Measurements from ENCODE around the gene PPP5C.

Gene PPP5C

DNA sequence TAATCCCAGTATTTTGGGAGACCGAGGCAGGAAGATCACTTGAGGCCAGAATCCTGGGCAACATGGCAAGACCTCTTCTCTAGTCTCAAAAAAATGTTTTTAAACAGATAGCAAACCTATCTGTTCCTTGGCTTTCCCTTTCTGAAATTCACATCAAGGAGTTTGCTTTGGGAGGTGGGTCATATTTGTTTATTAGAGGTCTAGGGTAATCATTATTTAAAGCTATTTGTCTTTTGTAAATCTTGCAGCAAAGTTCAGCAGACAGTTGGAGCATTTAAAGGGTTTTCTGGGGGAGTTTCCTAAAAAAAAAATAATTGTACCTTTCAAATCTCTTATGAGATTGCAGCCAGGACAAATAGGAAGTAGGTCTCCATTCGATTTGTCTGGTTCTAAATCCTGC, 17.5 kb downstream of the PPP5C start:
- H3K9ac ChIP-seq (ENCODE audit: low read length): no peak overlapping the region
- H3K36me3 ChIP-seq (ENCODE audit: low read length): peaks cover 11% of the 10 kb centered on the region; the same call in 1 of the 2 replicates

DNA sequence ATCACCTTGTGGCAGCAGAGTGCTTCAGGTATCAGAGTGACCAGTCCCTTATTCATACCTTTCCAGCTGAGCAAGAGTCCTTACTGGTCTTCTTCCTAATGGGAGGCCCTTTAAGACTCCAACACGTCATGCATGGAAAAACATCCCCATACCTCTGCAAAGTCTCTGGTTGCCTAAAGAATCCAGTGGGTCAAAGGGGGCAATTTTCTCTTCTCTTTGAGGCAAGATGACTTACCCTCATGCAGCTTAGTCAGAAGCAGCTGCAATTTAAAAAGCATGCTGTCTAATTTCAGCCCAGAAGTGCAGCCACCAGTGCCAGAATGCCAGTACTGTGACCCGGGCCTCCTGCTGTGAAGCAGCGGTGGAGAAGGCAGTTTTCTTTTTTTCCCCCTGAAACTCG, 18.7 kb downstream of the PPP5C start:
- peaks cover 9% of the 10 kb centered on the region; the same call in 1 of the 2 replicates for H3F3A ChIP-seq (ENCODE audit: insufficient read depth)
- H3K27me3 ChIP-seq (ENCODE audit: low read length): no peaks in the 10 kb centered on the region
- H3K9me3 ChIP-seq (ENCODE audit: insufficient read depth, low read length): no peaks in the 10 kb centered on the region
- H3K4me3 ChIP-seq (ENCODE audit: insufficient read depth, low read length, poor library complexity, severe bottlenecking): no peak overlapping the region
- no peaks in the 10 kb centered on the region for H4K20me1 ChIP-seq (ENCODE audit: low read depth, low read length)
- H3K9me2 ChIP-seq (replicated peaks; ENCODE audit: insufficient read depth, low read length): no peaks in the 10 kb centered on the region
- peaks cover 65% of the 10 kb centered on the region for H3K79me2 ChIP-seq (ENCODE audit: insufficient read depth, low read length)
- no peak overlapping the region for H2AFZ ChIP-seq (ENCODE audit: low read depth, low read length, severe bottlenecking)
- peaks cover 11% of the 10 kb centered on the region; the same call in 1 of the 2 replicates for H3K36me3 ChIP-seq (ENCODE audit: low read length)
- TF ChIP-seq EZH2phosphoT487 (conservative IDR thresholded peaks at IDR 0.05; ENCODE audit: low read length): no peak
- TF ChIP-seq, protein P1, sequence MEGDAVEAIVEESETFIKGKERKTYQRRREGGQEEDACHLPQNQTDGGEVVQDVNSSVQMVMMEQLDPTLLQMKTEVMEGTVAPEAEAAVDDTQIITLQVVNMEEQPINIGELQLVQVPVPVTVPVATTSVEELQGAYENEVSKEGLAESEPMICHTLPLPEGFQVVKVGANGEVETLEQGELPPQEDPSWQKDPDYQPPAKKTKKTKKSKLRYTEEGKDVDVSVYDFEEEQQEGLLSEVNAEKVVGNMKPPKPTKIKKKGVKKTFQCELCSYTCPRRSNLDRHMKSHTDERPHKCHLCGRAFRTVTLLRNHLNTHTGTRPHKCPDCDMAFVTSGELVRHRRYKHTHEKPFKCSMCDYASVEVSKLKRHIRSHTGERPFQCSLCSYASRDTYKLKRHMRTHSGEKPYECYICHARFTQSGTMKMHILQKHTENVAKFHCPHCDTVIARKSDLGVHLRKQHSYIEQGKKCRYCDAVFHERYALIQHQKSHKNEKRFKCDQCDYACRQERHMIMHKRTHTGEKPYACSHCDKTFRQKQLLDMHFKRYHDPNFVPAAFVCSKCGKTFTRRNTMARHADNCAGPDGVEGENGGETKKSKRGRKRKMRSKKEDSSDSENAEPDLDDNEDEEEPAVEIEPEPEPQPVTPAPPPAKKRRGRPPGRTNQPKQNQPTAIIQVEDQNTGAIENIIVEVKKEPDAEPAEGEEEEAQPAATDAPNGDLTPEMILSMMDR (IDR thresholded peaks at IDR 0.05; ENCODE audit: insufficient read depth, low read length, poor library complexity, severe bottlenecking): no peak
- no peak overlapping the region for H3K9ac ChIP-seq (ENCODE audit: low read length)
- H3K4me2 ChIP-seq (ENCODE audit: low read depth, low read length, poor library complexity, severe bottlenecking): no peak overlapping the region
- H3K27ac ChIP-seq (ENCODE audit: low read depth, low read length): no peak overlapping the region

More for the DNA sequence above, 17.5 kb downstream of the PPP5C start:
- Histone ChIP-seq H3K9me3 (ENCODE audit: insufficient read depth, low read length) (no peaks in the 10 kb centered on the region), H3K27ac (ENCODE audit: low read depth, low read length) (no peak overlapping the region), H3K79me2 (ENCODE audit: insufficient read depth, low read length) (peaks cover 65% of the 10 kb centered on the region), H3K27me3 (ENCODE audit: low read length) (no peaks in the 10 kb centered on the region), H3F3A (ENCODE audit: insufficient read depth) (peaks cover 9% of the 10 kb centered on the region; the same call in 1 of the 2 replicates), H3K9me2 (replicated peaks; ENCODE audit: insufficient read depth, low read length) (no peaks in the 10 kb centered on the region), H3K4me3 (ENCODE audit: insufficient read depth, low read length, poor library complexity, severe bottlenecking) (no peak overlapping the region), H2AFZ (ENCODE audit: low read depth, low read length, severe bottlenecking) (no peak overlapping the region), H4K20me1 (ENCODE audit: low read depth, low read length) (no peaks in the 10 kb centered on the region), H3K4me2 (ENCODE audit: low read depth, low read length, poor library complexity, severe bottlenecking) (no peak overlapping the region)
- TF ChIP-seq EZH2phosphoT487 (conservative IDR thresholded peaks at IDR 0.05; ENCODE audit: low read length): no peak
- TF ChIP-seq, protein P1 (IDR thresholded peaks at IDR 0.05; ENCODE audit: insufficient read depth, low read length, poor library complexity, severe bottlenecking): no peak

DNA sequence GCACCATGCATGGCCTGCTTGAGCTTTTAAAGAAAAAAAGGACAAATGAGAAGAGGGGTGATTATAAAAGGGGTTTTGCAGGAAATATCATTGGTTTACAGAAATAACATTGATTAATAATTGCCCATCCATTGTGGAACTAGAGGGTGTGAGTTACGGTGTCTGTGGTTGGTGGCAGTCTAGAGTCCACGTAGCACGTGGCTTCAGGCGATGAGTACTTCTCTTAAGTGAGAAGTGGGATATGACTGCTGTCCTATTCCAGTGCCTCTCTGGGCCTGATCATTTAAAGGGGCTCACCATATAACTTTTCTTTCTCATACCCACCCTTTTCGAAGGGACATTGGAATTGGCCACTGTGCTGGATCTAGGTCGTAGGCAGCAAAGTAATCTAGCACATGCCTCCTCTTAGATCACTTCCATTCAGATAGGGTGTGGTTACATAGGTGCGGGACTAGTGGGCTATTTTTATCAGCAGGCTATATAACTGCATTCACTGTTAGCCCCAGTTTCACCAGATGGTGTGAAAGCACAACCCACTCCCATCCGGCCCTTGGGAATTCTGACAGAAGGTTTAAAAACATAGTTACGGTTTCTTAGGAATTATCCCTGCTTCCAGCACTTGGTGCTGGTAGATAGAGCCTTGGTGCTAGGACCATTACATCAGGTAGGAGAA, 19.9 kb downstream of the PPP5C start:
- Histone ChIP-seq H3K4me2 (ENCODE audit: low read depth, low read length, poor library complexity, severe bottlenecking) (no peak overlapping the region), H3K27me3 (ENCODE audit: low read length) (no peaks in the 10 kb centered on the region), H3K79me2 (ENCODE audit: insufficient read depth, low read length) (peaks cover 66% of the 10 kb centered on the region), H3K9ac (ENCODE audit: low read length) (no peak overlapping the region), H3K9me3 (ENCODE audit: insufficient read depth, low read length) (no peaks in the 10 kb centered on the region), H2AFZ (ENCODE audit: low read depth, low read length, severe bottlenecking) (no peak overlapping the region), H4K20me1 (ENCODE audit: low read depth, low read length) (0 out of 2 replicates have a peak, but pooled peaks cover 3% of the 10 kb centered on the region), H3K9me2 (replicated peaks; ENCODE audit: insufficient read depth, low read length) (no peaks in the 10 kb centered on the region), H3F3A (ENCODE audit: insufficient read depth) (peaks cover 7% of the 10 kb centered on the region; the same call in 1 of the 2 replicates), H3K4me3 (ENCODE audit: insufficient read depth, low read length, poor library complexity, severe bottlenecking) (no peak overlapping the region), H3K36me3 (ENCODE audit: low read length) (peaks cover 10% of the 10 kb centered on the region; the same call in 1 of the 2 replicates), H3K27ac (ENCODE audit: low read depth, low read length) (no peak overlapping the region)
- no peak for TF ChIP-seq EZH2phosphoT487 (conservative IDR thresholded peaks at IDR 0.05; ENCODE audit: low read length)
- TF ChIP-seq, protein P1 (IDR thresholded peaks at IDR 0.05; ENCODE audit: insufficient read depth, low read length, poor library complexity, severe bottlenecking): no peak

Data from SU-DHL-6 (cell line).